K562 (cell line): ENCODE data around the gene ADSS1. TPM values are rescaled to one million over a fixed set of nuclear protein-coding genes. Genes with fewer than 3 reads are reported as not detected.

Experiments
- BMI1 ChIP-seq: fragments of 150-350 bp; IDR thresholded peaks from 2 replicates; pipeline ENCODE4 v1.6.1; 2014; ENCODE audit warnings: low read length
- CHD1 ChIP-seq: fragments of 200-600 bp; sonication (generic); IDR thresholded peaks from one replicate; pipeline ENCODE4 v1.6.1; 2012; ENCODE audit warnings: mild to moderate bottlenecking, moderate library complexity, low read length, inconsistent platforms
- GATA2 ChIP-seq: sonication (generic); formaldehyde crosslinking; IDR thresholded peaks from 2 replicates; pipeline ENCODE4 v1.4.0; 2020; ENCODE audit warnings: mild to moderate bottlenecking, missing genetic modification reagents
- HDAC1 ChIP-seq, 2 experiments: fragments of 450-650 bp; IDR thresholded peaks; 2 replicates each; pipeline ENCODE4 v1.6.1; 2016 to 2017; ENCODE audit warnings: inconsistent platforms in 1 of 2, mild to moderate bottlenecking in 1 of 2, moderate library complexity in 1 of 2
- MCM2 ChIP-seq: fragments of 450-650 bp; IDR thresholded peaks from 2 replicates; pipeline ENCODE4 v1.6.1; 2017; ENCODE audit warnings: low read depth, mild to moderate bottlenecking
- SETDB1 ChIP-seq: IDR thresholded peaks from one replicate; pipeline ENCODE4 v1.6.1; 2012; ENCODE audit warnings: low read length, control low read depth, inconsistent platforms
- SRF ChIP-seq, 2 experiments: fragments of 250-450, 450-650 bp in 1 of 2; sonication (Bioruptor Pico) in 1 of 2; sonication (generic) in 1 of 2; formaldehyde crosslinking; IDR thresholded peaks; 2 replicates each; pipeline versions ENCODE4 v1.5.0 to v1.5.1; 2020 to 2022; ENCODE audit warnings: mild to moderate bottlenecking in 1 of 2, missing genetic modification reagents in 1 of 2
- TCFL5 ChIP-seq: fragments of 250-450 bp; sonication (Bioruptor Pico); conservative IDR thresholded peaks from 2 replicates; pipeline ENCODE4 v1.6.1; 2021; ENCODE audit warnings: mild to moderate bottlenecking, moderate library complexity, matching md5 sums
- WHSC1 ChIP-seq: IDR thresholded peaks from one replicate; pipeline ENCODE4 v1.6.1; 2012; ENCODE audit warnings: low read length, control low read depth, inconsistent platforms
- ZKSCAN1 ChIP-seq: fragments of 150-350 bp; IDR thresholded peaks from 2 replicates; pipeline ENCODE4 v1.6.1; 2016; ENCODE audit warnings: low read depth, low read length
- polyA plus RNA-seq, 8 experiments: library from polyadenylated mRNA; depleted of rRNA in 4 of 8; stranded (reverse) in 5 of 8; unstranded in 3 of 8; fragments of >200 nt; fragmentation: Nextera tagmentation in 2 of 8; fragmentation: Illumina TruSeq in 1 of 8; extraction: Ambion mirVana in 2 of 8; extraction: Trizol in 1 of 8; gene quantifications; 2 replicates each; pipeline versions ENCODE4 v1.2.1 to v1.2.3, GENCODE V29; 2011 to 2014; ENCODE audit warnings: inconsistent platforms in 1 of 8, missing spikeins in 1 of 8
- total RNA-seq, 7 experiments: library from RNA; depleted of rRNA in 6 of 7; stranded (reverse); fragments of >200 nt in 6 of 7; fragmentation: Illumina TruSeq in 2 of 7; extraction: Trizol in 2 of 7; gene quantifications; 2 replicates each; pipeline versions ENCODE4 v1.2.1 to v1.2.3, GENCODE V29; 2011 to 2021; ENCODE audit warnings: low replicate concordance in 1 of 7
- TF ChIP-seq, protein P1 (sequence below): fragments of 450-650 bp; IDR thresholded peaks from 2 replicates; pipeline ENCODE4 v1.6.1; 2018; ENCODE audit not compliant: partially characterized antibody
- TF ChIP-seq, protein P2 (sequence below): fragments of 250-450 bp; sonication (Bioruptor Pico); IDR thresholded peaks from 2 replicates; pipeline ENCODE4 v1.5.0; 2021
- TF ChIP-seq, protein P3 (sequence below), 2 experiments: fragments of 200-800 bp in 1 of 2; sonication (Bioruptor generic) in 1 of 2; sonication (generic) in 1 of 2; formaldehyde crosslinking in 1 of 2; IDR thresholded peaks in 1 of 2; conservative IDR thresholded peaks in 1 of 2; 2 replicates each; pipeline versions ENCODE4 v1.5.0 to v1.6.1; 2016 to 2020; ENCODE audit warnings: missing compliant biosample characterization in 1 of 2, missing genetic modification characterization in 1 of 2, missing genetic modification reagents in 1 of 2
- TF ChIP-seq, protein P4 (sequence below): sonication (generic); formaldehyde crosslinking; IDR thresholded peaks from 2 replicates; pipeline ENCODE4 v1.8.0; 2023; ENCODE audit warnings: mild to moderate bottlenecking, missing genetic modification reagents
- TF ChIP-seq, protein P5 (sequence below): fragments of 250-450 bp; sonication (Bioruptor Pico); IDR thresholded peaks from 2 replicates; pipeline ENCODE4 v1.8.0; 2022; ENCODE audit warnings: moderate library complexity, mild to moderate bottlenecking, inconsistent platforms
- TF ChIP-seq, protein P6 (sequence below): sonication (generic); formaldehyde crosslinking; IDR thresholded peaks from 2 replicates; pipeline ENCODE4 v1.8.1; 2023; ENCODE audit warnings: mild to moderate bottlenecking, missing genetic modification reagents, moderate library complexity

ADSS1 gene
- total and polyA plus RNA-seq, 9 of the 15 experiments (the other 6 are each of a cell fraction or from before 2014, with no cell fraction given) = 0.53 to 5.9 (median 3.9) TPM

DNA sequence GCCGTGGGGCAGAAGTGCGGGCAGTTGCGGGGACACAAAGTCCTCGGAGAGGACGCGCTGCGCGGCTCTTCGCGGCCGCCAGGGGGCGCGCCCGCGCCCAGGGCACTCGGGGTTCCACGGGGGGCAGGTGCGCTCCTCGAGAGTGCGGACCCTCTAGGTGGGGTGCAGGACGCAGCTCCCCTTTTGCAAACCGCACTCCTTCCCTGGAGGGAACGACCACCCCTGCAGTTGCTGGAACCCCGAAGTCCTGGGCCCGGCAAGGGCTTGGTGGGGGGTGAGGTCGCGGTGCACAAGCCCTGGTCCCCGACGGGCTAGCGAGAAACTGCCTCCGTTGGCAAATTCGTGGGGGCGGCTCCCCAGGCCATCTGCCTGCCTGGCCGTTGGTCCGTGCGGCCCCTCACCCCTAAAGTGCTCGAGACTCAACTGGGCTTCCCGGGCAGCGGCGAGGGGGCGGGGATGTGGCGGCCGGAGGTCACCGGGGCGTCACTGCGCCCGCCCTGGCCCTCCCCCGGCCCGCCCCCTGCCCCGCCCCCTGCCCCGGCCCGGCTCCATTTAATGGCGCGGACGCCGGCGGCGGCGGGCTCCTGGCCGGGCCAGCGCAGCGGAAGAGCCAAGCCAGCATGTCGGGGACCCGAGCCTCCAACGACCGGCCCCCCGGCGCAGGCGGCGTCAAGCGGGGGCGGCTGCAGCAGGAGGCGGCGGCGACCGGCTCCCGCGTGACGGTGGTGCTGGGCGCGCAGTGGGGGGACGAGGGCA lies at the start of gene ADSS1 (continued):
- TF ChIP-seq, protein P1, sequence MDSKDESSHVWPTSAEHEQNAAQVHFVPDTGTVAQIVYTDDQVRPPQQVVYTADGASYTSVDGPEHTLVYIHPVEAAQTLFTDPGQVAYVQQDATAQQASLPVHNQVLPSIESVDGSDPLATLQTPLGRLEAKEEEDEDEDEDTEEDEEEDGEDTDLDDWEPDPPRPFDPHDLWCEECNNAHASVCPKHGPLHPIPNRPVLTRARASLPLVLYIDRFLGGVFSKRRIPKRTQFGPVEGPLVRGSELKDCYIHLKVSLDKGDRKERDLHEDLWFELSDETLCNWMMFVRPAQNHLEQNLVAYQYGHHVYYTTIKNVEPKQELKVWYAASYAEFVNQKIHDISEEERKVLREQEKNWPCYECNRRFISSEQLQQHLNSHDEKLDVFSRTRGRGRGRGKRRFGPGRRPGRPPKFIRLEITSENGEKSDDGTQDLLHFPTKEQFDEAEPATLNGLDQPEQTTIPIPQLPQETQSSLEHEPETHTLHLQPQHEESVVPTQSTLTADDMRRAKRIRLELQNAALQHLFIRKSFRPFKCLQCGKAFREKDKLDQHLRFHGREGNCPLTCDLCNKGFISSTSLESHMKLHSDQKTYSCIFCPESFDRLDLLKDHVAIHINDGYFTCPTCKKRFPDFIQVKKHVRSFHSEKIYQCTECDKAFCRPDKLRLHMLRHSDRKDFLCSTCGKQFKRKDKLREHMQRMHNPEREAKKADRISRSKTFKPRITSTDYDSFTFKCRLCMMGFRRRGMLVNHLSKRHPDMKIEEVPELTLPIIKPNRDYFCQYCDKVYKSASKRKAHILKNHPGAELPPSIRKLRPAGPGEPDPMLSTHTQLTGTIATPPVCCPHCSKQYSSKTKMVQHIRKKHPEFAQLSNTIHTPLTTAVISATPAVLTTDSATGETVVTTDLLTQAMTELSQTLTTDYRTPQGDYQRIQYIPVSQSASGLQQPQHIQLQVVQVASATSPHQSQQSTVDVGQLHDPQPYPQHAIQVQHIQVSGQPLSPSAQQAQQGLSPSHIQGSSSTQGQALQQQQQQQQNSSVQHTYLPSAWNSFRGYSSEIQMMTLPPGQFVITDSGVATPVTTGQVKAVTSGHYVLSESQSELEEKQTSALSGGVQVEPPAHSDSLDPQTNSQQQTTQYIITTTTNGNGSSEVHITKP = no peak
- TF ChIP-seq GATA2 (no peak), ZKSCAN1 (no peak), HDAC1 (IDR thresholded peaks at IDR 0.05) (peak in 1 of 2 experiments; percentile 43; a peak in 1 of 4 replicates), BMI1 (no peak), TCFL5 (CRISPR knock-in tag) (no peak), CHD1 (no peak), WHSC1 (no peak), SRF (CRISPR knock-in tag; IDR thresholded peaks at IDR 0.05) (no peak), MCM2 (no peak), SETDB1 (no peak)
- TF ChIP-seq, protein P2, sequence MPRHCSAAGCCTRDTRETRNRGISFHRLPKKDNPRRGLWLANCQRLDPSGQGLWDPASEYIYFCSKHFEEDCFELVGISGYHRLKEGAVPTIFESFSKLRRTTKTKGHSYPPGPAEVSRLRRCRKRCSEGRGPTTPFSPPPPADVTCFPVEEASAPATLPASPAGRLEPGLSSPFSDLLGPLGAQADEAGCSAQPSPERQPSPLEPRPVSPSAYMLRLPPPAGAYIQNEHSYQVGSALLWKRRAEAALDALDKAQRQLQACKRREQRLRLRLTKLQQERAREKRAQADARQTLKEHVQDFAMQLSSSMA (CRISPR knock-in tag) = no peak
- TF ChIP-seq, protein P3, sequence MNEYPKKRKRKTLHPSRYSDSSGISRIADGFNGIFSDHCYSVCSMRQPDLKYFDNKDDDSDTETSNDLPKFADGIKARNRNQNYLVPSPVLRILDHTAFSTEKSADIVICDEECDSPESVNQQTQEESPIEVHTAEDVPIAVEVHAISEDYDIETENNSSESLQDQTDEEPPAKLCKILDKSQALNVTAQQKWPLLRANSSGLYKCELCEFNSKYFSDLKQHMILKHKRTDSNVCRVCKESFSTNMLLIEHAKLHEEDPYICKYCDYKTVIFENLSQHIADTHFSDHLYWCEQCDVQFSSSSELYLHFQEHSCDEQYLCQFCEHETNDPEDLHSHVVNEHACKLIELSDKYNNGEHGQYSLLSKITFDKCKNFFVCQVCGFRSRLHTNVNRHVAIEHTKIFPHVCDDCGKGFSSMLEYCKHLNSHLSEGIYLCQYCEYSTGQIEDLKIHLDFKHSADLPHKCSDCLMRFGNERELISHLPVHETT (CRISPR knock-in tag; conservative IDR thresholded peaks at IDR 0.05 in 1 of 2, IDR thresholded peaks at IDR 0.05 in 1 of 2) = 0 out of 4 replicates have a peak, but pooled peaks of 1 of the 2 experiments have one; percentile 24
- TF ChIP-seq, protein P4, sequence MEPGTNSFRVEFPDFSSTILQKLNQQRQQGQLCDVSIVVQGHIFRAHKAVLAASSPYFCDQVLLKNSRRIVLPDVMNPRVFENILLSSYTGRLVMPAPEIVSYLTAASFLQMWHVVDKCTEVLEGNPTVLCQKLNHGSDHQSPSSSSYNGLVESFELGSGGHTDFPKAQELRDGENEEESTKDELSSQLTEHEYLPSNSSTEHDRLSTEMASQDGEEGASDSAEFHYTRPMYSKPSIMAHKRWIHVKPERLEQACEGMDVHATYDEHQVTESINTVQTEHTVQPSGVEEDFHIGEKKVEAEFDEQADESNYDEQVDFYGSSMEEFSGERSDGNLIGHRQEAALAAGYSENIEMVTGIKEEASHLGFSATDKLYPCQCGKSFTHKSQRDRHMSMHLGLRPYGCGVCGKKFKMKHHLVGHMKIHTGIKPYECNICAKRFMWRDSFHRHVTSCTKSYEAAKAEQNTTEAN (CRISPR knock-in tag) = no peak
- TF ChIP-seq, protein P5, sequence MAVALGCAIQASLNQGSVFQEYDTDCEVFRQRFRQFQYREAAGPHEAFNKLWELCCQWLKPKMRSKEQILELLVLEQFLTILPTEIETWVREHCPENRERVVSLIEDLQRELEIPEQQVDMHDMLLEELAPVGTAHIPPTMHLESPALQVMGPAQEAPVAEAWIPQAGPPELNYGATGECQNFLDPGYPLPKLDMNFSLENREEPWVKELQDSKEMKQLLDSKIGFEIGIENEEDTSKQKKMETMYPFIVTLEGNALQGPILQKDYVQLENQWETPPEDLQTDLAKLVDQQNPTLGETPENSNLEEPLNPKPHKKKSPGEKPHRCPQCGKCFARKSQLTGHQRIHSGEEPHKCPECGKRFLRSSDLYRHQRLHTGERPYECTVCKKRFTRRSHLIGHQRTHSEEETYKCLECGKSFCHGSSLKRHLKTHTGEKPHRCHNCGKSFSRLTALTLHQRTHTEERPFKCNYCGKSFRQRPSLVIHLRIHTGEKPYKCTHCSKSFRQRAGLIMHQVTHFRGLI = no peak
- TF ChIP-seq, protein P6, sequence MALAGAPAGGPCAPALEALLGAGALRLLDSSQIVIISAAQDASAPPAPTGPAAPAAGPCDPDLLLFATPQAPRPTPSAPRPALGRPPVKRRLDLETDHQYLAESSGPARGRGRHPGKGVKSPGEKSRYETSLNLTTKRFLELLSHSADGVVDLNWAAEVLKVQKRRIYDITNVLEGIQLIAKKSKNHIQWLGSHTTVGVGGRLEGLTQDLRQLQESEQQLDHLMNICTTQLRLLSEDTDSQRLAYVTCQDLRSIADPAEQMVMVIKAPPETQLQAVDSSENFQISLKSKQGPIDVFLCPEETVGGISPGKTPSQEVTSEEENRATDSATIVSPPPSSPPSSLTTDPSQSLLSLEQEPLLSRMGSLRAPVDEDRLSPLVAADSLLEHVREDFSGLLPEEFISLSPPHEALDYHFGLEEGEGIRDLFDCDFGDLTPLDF (CRISPR knock-in tag) = no peak
